ENCODE data around the gene STK39.

- TF ChIP-seq CTCF (IDR thresholded peaks at IDR 0.05) (no peak), POLR2A (IDR thresholded peaks at IDR 0.05) (no peak)
Measured at GRCh38 chr2:167944825-167945659, 302.4 kb downstream of the STK39 start.

All from lower leg skin (tissue), 3 donors.